SK-N-SH treated with all-trans-retinoic acid at 6 μM for 48 hours (cell line): ENCODE results near the gene PANX2.

Experiments
- ATAC-seq: fragments of 200-7000 bp; cut with Tn5 transposase; 3 replicates; pipeline ENCODE4 v1.9.1; 2020; ENCODE audit warnings: mild to moderate bottlenecking, moderate library complexity
- ARNTL ChIP-seq: fragments of 450-650 bp; formaldehyde crosslinking; IDR thresholded peaks from 2 replicates; pipeline ENCODE4 v1.5.0; 2020; ENCODE audit warnings: low read depth, mild to moderate bottlenecking, moderate library complexity, borderline replicate concordance
- BACH2 ChIP-seq: fragments of 250-450 bp; sonication (Bioruptor Pico); IDR thresholded peaks from 2 replicates; pipeline ENCODE4 v1.9.0; 2021; ENCODE audit warnings: mild to moderate bottlenecking, borderline replicate concordance
- ESRRG ChIP-seq: fragments of 250-450 bp; sonication (Bioruptor Pico); IDR thresholded peaks from 2 replicates; pipeline ENCODE4 v1.6.1; 2021; ENCODE audit warnings: mild to moderate bottlenecking
- GLIS3 ChIP-seq: fragments of 250-450 bp; sonication (Bioruptor Pico); IDR thresholded peaks from 2 replicates; pipeline ENCODE4 v1.5.0; 2020; ENCODE audit warnings: mild to moderate bottlenecking, moderate library complexity
- ISL1 ChIP-seq: fragments of 250-450 bp; sonication (Bioruptor Pico); IDR thresholded peaks from 2 replicates; pipeline ENCODE4 v2.1.2; 2022; ENCODE audit warnings: mild to moderate bottlenecking, moderate library complexity
- OSR1 ChIP-seq: fragments of 250-450 bp; sonication (Bioruptor Pico); IDR thresholded peaks from 2 replicates; pipeline ENCODE4 v1.8.0; 2022; ENCODE audit warnings: moderate library complexity, mild to moderate bottlenecking, inconsistent platforms
- PPARA ChIP-seq: fragments of 250-450 bp; sonication (Bioruptor Pico); IDR thresholded peaks from 2 replicates; pipeline ENCODE4 v1.5.0; 2020; ENCODE audit warnings: mild to moderate bottlenecking, borderline replicate concordance
- RARB ChIP-seq: fragments of 250-450 bp; sonication (Bioruptor Pico); IDR thresholded peaks from 2 replicates; pipeline ENCODE4 v1.8.0; 2021; ENCODE audit warnings: mild to moderate bottlenecking, moderate library complexity
- SNAI2 ChIP-seq: fragments of 250-450 bp; sonication (Bioruptor Pico); IDR thresholded peaks from 2 replicates; pipeline ENCODE4 v1.5.0; 2020; ENCODE audit warnings: mild to moderate bottlenecking, moderate library complexity
- TCF4 ChIP-seq: fragments of 250-450 bp; sonication (Bioruptor Pico); IDR thresholded peaks from 2 replicates; pipeline ENCODE4 v1.8.0; 2021; ENCODE audit warnings: mild to moderate bottlenecking, moderate library complexity, borderline replicate concordance
- TOX ChIP-seq: fragments of 250-450 bp; sonication (Bioruptor Pico); IDR thresholded peaks from 2 replicates; pipeline ENCODE4 v1.8.0; 2021; ENCODE audit warnings: mild to moderate bottlenecking, moderate library complexity, borderline replicate concordance
- ZC3H10 ChIP-seq: fragments of 250-450 bp; sonication (Bioruptor Pico); IDR thresholded peaks from 2 replicates; pipeline ENCODE4 v1.5.1; 2021; ENCODE audit warnings: mild to moderate bottlenecking, moderate library complexity
- ZFP3 ChIP-seq: fragments of 250-450 bp; sonication (Bioruptor Pico); IDR thresholded peaks from 2 replicates; pipeline ENCODE4 v1.5.0; 2020; ENCODE audit warnings: mild to moderate bottlenecking, moderate library complexity
- ZFP30 ChIP-seq: fragments of 450-650 bp; formaldehyde crosslinking; IDR thresholded peaks from 2 replicates; pipeline ENCODE4 v1.5.0; 2022; ENCODE audit warnings: mild to moderate bottlenecking, moderate library complexity
- ZNF565 ChIP-seq: fragments of 450-650 bp; formaldehyde crosslinking; conservative IDR thresholded peaks from 2 replicates; pipeline ENCODE4 v1.5.0; 2020; ENCODE audit warnings: low read depth, mild to moderate bottlenecking, moderate library complexity
- ZNF8 ChIP-seq: fragments of 450-650 bp; formaldehyde crosslinking; IDR thresholded peaks from 2 replicates; pipeline ENCODE4 v1.5.0; 2020; ENCODE audit warnings: mild to moderate bottlenecking, moderate library complexity
- TF ChIP-seq, protein P1 (sequence below): fragments of 250-450 bp; sonication (Bioruptor Pico); IDR thresholded peaks from 2 replicates; pipeline ENCODE4 v1.8.0; 2020; ENCODE audit warnings: mild to moderate bottlenecking, moderate library complexity, borderline replicate concordance
- TF ChIP-seq, protein P2 (sequence below): fragments of 250-450 bp; sonication (Bioruptor Pico); IDR thresholded peaks from 2 replicates; pipeline ENCODE4 v1.5.0; 2020; ENCODE audit warnings: mild to moderate bottlenecking, moderate library complexity
- TF ChIP-seq, protein P3 (sequence below): fragments of 250-450 bp; sonication (Bioruptor Pico); IDR thresholded peaks from 2 replicates; pipeline ENCODE4 v1.5.1; 2021; ENCODE audit warnings: mild to moderate bottlenecking, moderate library complexity
- TF ChIP-seq, protein P4 (sequence below): fragments of 250-450 bp; sonication (Bioruptor Pico); IDR thresholded peaks from 2 replicates; pipeline ENCODE4 v1.8.0; 2021; ENCODE audit warnings: low read depth, mild to moderate bottlenecking, moderate library complexity, borderline replicate concordance
- TF ChIP-seq, protein P5 (sequence below): fragments of 250-450 bp; sonication (Bioruptor Pico); IDR thresholded peaks from 2 replicates; pipeline ENCODE4 v1.5.1; 2020; ENCODE audit warnings: low read depth, mild to moderate bottlenecking, moderate library complexity

PANX2 gene

DNA sequence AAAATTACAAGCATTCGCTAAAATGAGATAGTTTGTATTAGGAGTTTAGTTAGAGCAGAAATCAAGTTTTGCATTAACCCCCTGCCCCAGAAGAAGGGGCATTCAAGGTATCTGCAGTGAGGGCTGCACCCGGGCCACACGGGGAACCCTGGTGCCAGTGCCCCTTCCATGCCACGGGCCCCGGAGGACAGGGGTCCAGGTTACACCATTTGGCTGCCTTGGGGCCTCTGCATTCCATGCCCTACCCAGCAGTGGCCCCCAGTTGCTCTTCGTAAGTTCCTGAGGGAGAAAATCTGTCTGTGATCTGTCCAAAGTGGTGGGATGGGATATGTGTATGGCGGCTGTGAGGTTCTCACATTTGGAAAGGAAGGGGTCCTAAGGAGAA lies 16.8 kb upstream of the PANX2 start (continued):
- TF ChIP-seq, protein P1, sequence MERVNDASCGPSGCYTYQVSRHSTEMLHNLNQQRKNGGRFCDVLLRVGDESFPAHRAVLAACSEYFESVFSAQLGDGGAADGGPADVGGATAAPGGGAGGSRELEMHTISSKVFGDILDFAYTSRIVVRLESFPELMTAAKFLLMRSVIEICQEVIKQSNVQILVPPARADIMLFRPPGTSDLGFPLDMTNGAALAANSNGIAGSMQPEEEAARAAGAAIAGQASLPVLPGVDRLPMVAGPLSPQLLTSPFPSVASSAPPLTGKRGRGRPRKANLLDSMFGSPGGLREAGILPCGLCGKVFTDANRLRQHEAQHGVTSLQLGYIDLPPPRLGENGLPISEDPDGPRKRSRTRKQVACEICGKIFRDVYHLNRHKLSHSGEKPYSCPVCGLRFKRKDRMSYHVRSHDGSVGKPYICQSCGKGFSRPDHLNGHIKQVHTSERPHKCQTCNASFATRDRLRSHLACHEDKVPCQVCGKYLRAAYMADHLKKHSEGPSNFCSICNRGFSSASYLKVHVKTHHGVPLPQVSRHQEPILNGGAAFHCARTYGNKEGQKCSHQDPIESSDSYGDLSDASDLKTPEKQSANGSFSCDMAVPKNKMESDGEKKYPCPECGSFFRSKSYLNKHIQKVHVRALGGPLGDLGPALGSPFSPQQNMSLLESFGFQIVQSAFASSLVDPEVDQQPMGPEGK (CRISPR knock-in tag) = no peak

GRCh38 chr22:50157709-50158375 lies 12.7 kb upstream of the PANX2 start:
- no peak for ATAC-seq
- TF ChIP-seq BACH2 (CRISPR knock-in tag) (no peak), ZFP3 (CRISPR knock-in tag) (no peak), ISL1 (CRISPR knock-in tag) (no peak), ESRRG (CRISPR knock-in tag) (no peak), ZNF565 (no peak), OSR1 (CRISPR knock-in tag) (no peak), PPARA (no peak), ZFP30 (CRISPR knock-in tag) (no peak), ARNTL (no peak), ZC3H10 (no peak), ZNF8 (no peak), TCF4 (CRISPR knock-in tag) (no peak), RARB (no peak), TOX (CRISPR knock-in tag) (no peak)
- TF ChIP-seq, protein P2, sequence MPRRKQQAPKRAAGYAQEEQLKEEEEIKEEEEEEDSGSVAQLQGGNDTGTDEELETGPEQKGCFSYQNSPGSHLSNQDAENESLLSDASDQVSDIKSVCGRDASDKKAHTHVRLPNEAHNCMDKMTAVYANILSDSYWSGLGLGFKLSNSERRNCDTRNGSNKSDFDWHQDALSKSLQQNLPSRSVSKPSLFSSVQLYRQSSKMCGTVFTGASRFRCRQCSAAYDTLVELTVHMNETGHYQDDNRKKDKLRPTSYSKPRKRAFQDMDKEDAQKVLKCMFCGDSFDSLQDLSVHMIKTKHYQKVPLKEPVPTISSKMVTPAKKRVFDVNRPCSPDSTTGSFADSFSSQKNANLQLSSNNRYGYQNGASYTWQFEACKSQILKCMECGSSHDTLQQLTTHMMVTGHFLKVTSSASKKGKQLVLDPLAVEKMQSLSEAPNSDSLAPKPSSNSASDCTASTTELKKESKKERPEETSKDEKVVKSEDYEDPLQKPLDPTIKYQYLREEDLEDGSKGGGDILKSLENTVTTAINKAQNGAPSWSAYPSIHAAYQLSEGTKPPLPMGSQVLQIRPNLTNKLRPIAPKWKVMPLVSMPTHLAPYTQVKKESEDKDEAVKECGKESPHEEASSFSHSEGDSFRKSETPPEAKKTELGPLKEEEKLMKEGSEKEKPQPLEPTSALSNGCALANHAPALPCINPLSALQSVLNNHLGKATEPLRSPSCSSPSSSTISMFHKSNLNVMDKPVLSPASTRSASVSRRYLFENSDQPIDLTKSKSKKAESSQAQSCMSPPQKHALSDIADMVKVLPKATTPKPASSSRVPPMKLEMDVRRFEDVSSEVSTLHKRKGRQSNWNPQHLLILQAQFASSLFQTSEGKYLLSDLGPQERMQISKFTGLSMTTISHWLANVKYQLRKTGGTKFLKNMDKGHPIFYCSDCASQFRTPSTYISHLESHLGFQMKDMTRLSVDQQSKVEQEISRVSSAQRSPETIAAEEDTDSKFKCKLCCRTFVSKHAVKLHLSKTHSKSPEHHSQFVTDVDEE = no peak
- TF ChIP-seq, protein P3, sequence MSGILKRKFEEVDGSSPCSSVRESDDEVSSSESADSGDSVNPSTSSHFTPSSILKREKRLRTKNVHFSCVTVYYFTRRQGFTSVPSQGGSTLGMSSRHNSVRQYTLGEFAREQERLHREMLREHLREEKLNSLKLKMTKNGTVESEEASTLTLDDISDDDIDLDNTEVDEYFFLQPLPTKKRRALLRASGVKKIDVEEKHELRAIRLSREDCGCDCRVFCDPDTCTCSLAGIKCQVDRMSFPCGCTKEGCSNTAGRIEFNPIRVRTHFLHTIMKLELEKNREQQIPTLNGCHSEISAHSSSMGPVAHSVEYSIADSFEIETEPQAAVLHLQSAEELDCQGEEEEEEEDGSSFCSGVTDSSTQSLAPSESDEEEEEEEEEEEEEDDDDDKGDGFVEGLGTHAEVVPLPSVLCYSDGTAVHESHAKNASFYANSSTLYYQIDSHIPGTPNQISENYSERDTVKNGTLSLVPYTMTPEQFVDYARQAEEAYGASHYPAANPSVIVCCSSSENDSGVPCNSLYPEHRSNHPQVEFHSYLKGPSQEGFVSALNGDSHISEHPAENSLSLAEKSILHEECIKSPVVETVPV (CRISPR knock-in tag) = no peak
- TF ChIP-seq, protein P4, sequence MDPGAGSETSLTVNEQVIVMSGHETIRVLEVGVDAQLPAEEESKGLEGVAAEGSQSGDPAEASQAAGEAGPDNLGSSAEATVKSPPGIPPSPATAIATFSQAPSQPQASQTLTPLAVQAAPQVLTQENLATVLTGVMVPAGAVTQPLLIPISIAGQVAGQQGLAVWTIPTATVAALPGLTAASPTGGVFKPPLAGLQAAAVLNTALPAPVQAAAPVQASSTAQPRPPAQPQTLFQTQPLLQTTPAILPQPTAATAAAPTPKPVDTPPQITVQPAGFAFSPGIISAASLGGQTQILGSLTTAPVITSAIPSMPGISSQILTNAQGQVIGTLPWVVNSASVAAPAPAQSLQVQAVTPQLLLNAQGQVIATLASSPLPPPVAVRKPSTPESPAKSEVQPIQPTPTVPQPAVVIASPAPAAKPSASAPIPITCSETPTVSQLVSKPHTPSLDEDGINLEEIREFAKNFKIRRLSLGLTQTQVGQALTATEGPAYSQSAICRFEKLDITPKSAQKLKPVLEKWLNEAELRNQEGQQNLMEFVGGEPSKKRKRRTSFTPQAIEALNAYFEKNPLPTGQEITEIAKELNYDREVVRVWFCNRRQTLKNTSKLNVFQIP (CRISPR knock-in tag) = no peak
- TF ChIP-seq, protein P5, sequence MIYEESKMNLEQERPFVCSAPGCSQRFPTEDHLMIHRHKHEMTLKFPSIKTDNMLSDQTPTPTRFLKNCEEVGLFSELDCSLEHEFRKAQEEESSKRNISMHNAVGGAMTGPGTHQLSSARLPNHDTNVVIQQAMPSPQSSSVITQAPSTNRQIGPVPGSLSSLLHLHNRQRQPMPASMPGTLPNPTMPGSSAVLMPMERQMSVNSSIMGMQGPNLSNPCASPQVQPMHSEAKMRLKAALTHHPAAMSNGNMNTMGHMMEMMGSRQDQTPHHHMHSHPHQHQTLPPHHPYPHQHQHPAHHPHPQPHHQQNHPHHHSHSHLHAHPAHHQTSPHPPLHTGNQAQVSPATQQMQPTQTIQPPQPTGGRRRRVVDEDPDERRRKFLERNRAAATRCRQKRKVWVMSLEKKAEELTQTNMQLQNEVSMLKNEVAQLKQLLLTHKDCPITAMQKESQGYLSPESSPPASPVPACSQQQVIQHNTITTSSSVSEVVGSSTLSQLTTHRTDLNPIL (CRISPR knock-in tag) = no peak

- ATAC-seq = no peak
- TF ChIP-seq RARB = no peak
- TF ChIP-seq SNAI2 (CRISPR knock-in tag) = no peak
- TF ChIP-seq TOX (CRISPR knock-in tag) = no peak
- TF ChIP-seq GLIS3 (CRISPR knock-in tag) = no peak
- TF ChIP-seq, protein P2 = no peak
- TF ChIP-seq PPARA = no peak
- TF ChIP-seq ZNF565 = no peak
- TF ChIP-seq ZNF8 = no peak
- TF ChIP-seq, protein P5 (CRISPR knock-in tag) = no peak
- TF ChIP-seq, protein P4 (CRISPR knock-in tag) = no peak
- no peak for TF ChIP-seq TCF4 (CRISPR knock-in tag)
- TF ChIP-seq ISL1 (CRISPR knock-in tag) = no peak
Measured at GRCh38 chr22:50160947-50161346, 9.6 kb upstream of the PANX2 start.
